HG03457 (cell line): Measurements from ENCODE around the gene FAM227B.

Experiments
- ATAC-seq: cut with Tn5 transposase; IDR thresholded peaks from one replicate; pipeline ENCODE4 v1.9.1; 2021; ENCODE audit warnings: moderate number of reproducible peaks; ENCODE audit not compliant: unreplicated experiment

The FAM227B gene

DNA sequence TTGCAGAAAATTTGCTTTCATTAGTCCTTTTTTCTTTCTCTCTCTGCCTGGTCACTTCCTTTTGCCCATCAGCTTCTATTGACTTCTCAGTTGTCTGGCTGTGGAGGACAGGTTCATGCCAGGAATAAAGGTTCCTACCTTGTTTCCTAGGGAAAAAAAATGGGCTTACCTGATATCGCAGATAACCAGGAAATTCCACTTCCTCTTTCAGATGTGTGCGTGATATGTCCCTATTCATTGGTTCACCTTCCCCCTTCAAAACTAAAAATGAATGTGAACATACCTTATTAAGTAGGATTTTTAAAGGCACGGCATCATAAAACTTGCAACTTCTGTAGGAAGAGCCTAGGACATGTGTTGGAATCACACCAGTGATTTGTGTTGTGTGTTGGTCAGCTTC is 317.6 kb downstream of the FAM227B start:
- ATAC-seq, result no peak

- ATAC-seq, result no peak
Measured at GRCh38 chr15:49301562-49301961, 319.1 kb downstream of the FAM227B start.

DNA sequence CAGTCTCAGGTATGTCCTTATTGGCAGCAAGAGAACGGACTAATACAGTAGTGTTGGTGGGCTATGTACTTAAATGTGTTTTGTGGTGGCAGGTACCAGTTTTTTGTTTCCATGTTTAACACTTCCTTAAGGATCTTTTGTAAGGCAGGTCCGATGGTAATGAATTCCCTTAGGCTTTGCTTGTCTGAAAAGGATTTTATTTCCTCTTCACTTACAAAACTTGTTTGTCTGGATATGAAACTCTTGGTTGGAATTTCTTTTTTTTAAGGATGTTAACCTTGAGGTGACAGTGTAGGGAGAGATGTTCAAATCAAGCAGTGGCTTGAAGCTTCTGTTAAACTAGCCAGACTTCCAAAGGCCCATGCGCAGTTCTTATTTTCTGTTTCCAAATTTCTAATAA is 319.8 kb downstream of the FAM227B start:
- ATAC-seq, result no peak

DNA sequence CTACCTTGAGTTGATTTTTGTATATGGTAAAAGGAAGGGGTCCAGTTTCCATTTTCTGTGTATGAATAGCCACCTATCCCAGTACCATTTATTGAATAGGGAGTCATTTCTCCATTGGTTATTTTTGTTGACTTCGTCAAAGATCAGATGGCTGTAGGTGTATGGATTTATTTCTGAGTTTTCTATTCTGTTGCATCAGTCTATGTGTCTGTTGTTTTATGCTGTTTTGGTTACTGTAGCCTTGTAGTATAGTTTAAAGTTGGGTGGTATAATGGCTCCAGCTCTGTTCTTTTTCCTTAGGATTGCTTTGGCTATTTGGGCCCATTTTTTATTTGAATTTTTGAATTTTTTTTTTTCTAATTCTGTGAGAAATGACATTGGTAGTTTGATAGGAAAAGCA is 323.0 kb downstream of the FAM227B start:
- ATAC-seq, result no peak

DNA sequence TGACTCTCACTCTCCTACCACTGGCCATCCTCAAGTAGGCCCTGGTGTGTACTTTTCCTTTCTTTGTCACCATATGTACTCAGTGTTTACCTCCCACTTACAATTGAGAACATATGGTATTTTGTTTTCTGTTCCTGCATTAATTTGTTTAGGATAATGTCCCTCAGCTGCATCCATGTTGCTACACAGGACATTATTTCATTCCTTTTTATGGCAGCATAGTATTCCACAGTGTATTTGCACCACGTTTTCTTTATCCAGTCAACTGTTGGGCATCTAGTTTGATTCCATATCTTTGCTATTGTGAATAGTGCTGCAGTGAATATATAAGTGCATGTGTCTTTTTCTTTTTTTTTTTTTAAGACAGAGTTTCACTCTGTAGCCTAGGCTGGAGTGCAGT is 324.4 kb downstream of the FAM227B start:
- ATAC-seq, result no peak

GRCh38 chr15:49293941-49294340 is 326.7 kb downstream of the FAM227B start:
- no peak for ATAC-seq

DNA sequence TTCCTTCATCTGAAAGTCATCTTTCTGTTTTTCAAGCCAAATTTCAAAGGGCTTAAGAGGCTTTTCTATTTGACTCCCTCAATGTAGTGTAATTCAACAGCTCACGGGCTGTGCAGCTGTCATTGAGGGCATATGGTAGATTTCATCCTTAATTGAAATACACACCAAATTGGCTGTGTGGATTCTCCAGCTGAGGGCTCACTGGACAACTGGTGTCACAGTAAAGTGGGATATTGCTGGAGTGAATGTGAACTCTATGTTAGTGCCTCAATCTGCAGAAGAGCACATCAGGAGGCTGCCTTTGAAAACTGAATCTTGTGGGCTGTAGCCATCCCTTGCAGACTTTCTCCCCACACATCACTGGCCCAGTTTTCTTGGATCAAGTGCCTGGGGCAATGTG is 330.4 kb downstream of the FAM227B start:
- no peak for ATAC-seq

DNA sequence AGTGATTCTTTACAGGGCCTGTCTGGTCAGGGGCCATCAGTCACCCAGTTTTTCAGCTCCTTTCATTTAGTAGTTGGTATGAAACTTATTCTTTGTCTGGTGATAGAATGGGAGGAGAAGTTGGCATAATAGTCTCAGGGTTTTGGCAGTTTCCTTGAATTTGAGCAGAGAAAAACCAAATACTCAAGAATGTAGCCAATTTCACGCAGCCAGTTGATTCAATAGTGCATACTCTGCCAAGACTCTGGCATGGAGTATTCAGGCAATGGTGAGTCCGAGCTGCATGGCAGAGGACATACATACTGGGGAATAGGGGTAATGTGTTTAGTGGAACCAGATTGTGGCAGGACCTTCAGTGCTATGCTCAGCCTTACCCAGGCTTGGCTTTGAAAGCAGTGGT is 332.2 kb downstream of the FAM227B start:
- ATAC-seq, result no peak

GRCh38 chr15:49287481-49287880 is 333.1 kb downstream of the FAM227B start:
- ATAC-seq, result no peak

- no peak for ATAC-seq
Measured at GRCh38 chr15:49286649-49287404, 333.8 kb downstream of the FAM227B start.

DNA sequence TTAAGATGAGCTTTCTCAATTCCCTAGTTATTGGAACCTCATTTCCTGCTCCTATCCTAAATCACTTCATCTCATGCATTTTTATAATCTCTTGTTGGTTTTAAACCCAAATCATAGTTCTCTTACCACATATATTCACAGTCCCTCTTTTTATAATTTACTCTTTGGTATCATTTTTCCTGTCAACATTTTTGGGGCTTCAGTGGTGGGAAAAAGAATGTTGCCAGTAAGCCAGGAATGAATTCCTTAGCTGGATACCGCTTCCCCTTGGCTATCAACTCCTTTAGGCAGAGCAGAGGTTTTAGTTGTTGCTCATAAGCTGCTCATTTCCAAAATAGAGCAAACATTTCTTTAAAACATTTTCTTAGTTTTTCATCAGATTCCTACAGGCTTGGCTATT is 338.3 kb downstream of the FAM227B start:
- ATAC-seq, result no peak

GRCh38 chr15:49279521-49280456 is 340.8 kb downstream of the FAM227B start:
- no peak for ATAC-seq

GRCh38 chr15:49278751-49279150 is 341.9 kb downstream of the FAM227B start:
- ATAC-seq, result no peak
